HepG2 (cell line): ENCODE measurements around the gene DLEC1. TPM values are rescaled to one million over a fixed set of nuclear protein-coding genes. Genes with fewer than 3 reads are reported as not detected.

Experiments used
- FOXK2 ChIP-seq: fragments of 450-650 bp; IDR thresholded peaks from 2 replicates; pipeline ENCODE4 v1.6.1; 2016
- HINFP ChIP-seq: sonication (generic); formaldehyde crosslinking; IDR thresholded peaks from 2 replicates; pipeline ENCODE4 v1.4.0; 2020; ENCODE audit warnings: low read depth, mild to moderate bottlenecking, missing genetic modification reagents
- JUNB ChIP-seq: sonication (generic); formaldehyde crosslinking; IDR thresholded peaks from 2 replicates; pipeline ENCODE4 v1.8.0; 2022; ENCODE audit warnings: missing genetic modification reagents, mild to moderate bottlenecking, borderline replicate concordance
- KDM5B ChIP-seq: sonication (generic); formaldehyde crosslinking; IDR thresholded peaks from 2 replicates; pipeline ENCODE4 v1.4.0; 2020; ENCODE audit warnings: missing genetic modification reagents, mild to moderate bottlenecking, borderline replicate concordance
- NR2F2 ChIP-seq: IDR thresholded peaks from 2 replicates; pipeline ENCODE4 v1.6.1; 2012; ENCODE audit warnings: low read depth, inconsistent platforms, borderline replicate concordance
- SALL2 ChIP-seq: sonication (generic); formaldehyde crosslinking; IDR thresholded peaks from 2 replicates; pipeline ENCODE4 v1.8.1; 2023; ENCODE audit warnings: mild to moderate bottlenecking, missing genetic modification reagents, inconsistent platforms
- TARDBP ChIP-seq: sonication (generic); formaldehyde crosslinking; IDR thresholded peaks from 2 replicates; pipeline ENCODE4 v1.8.0; 2022; ENCODE audit warnings: mild to moderate bottlenecking, missing genetic modification reagents
- THYN1 ChIP-seq: sonication (generic); formaldehyde crosslinking; IDR thresholded peaks from 2 replicates; pipeline ENCODE4 v1.8.1; 2023; ENCODE audit warnings: low read depth, mild to moderate bottlenecking, moderate library complexity, missing genetic modification reagents, borderline replicate concordance
- XBP1 ChIP-seq: sonication (generic); formaldehyde crosslinking; IDR thresholded peaks from 2 replicates; pipeline ENCODE4 v1.5.0; 2020; ENCODE audit warnings: missing genetic modification reagents
- ZFY ChIP-seq: sonication (generic); formaldehyde crosslinking; IDR thresholded peaks from 2 replicates; pipeline ENCODE4 v1.4.0; 2020; ENCODE audit warnings: missing genetic modification reagents
- ZMYM3 ChIP-seq: sonication (generic); formaldehyde crosslinking; IDR thresholded peaks from 2 replicates; pipeline ENCODE4 v1.5.1; 2020; ENCODE audit warnings: mild to moderate bottlenecking, missing genetic modification reagents
- ZNF143 ChIP-seq: sonication (generic); formaldehyde crosslinking; IDR thresholded peaks from 2 replicates; pipeline ENCODE4 v1.4.0; 2020; ENCODE audit warnings: missing genetic modification reagents
- ZNF160 ChIP-seq: sonication (generic); formaldehyde crosslinking; IDR thresholded peaks from 2 replicates; pipeline ENCODE4 v1.8.0; 2022; ENCODE audit warnings: mild to moderate bottlenecking, inconsistent platforms, missing genetic modification reagents
- ZNF280B ChIP-seq: sonication (generic); formaldehyde crosslinking; IDR thresholded peaks from 2 replicates; pipeline ENCODE4 v1.5.0; 2020; ENCODE audit warnings: missing genetic modification reagents, mild to moderate bottlenecking, borderline replicate concordance
- ZNF362 ChIP-seq: sonication (generic); formaldehyde crosslinking; IDR thresholded peaks from 2 replicates; pipeline ENCODE4 v1.4.0; 2020; ENCODE audit warnings: missing genetic modification reagents, mild to moderate bottlenecking, borderline replicate concordance
- ZNF549 ChIP-seq: sonication (generic); formaldehyde crosslinking; IDR thresholded peaks from 2 replicates; pipeline ENCODE4 v1.5.0; 2020; ENCODE audit warnings: missing genetic modification reagents
- ZNF687 ChIP-seq: sonication (generic); formaldehyde crosslinking; IDR thresholded peaks from 2 replicates; pipeline ENCODE4 v1.5.1; 2020; ENCODE audit warnings: mild to moderate bottlenecking, missing genetic modification reagents, moderate library complexity
- ZNF761 ChIP-seq: sonication (generic); formaldehyde crosslinking; conservative IDR thresholded peaks from 2 replicates; pipeline ENCODE4 v1.4.0; 2020; ENCODE audit warnings: mild to moderate bottlenecking, missing genetic modification reagents
- ZNF816 ChIP-seq: sonication (generic); formaldehyde crosslinking; IDR thresholded peaks from 2 replicates; pipeline ENCODE4 v1.8.0; 2022; ENCODE audit warnings: missing genetic modification reagents, mild to moderate bottlenecking, borderline replicate concordance
- ZSCAN12 ChIP-seq: sonication (generic); formaldehyde crosslinking; IDR thresholded peaks from 2 replicates; pipeline ENCODE4 v1.9.0; 2021; ENCODE audit warnings: mild to moderate bottlenecking, missing genetic modification reagents
- polyA plus RNA-seq, 8 experiments: library from polyadenylated mRNA; depleted of rRNA in 3 of 8; stranded (reverse) in 7 of 8; unstranded in 1 of 8; fragments of >200 nt; fragmentation: Illumina TruSeq in 4 of 8; extraction: Trizol in 4 of 8; gene quantifications; 2 replicates each; pipeline versions ENCODE4 v1.2.1 to v1.2.3, GENCODE V29; 2011 to 2016; ENCODE audit warnings: low read depth in 4 of 8, missing spikeins in 1 of 8, mixed read lengths in 1 of 8; ENCODE audit not compliant: insufficient read depth in 1 of 8
- total RNA-seq, 5 experiments: library from RNA; depleted of rRNA; stranded (reverse); fragments of >200 nt; fragmentation: Illumina TruSeq; extraction: Trizol; gene quantifications; 2 replicates each; pipeline ENCODE4 v1.2.3, GENCODE V29; 2016; ENCODE audit warnings: low read depth in 1 of 5

DLEC1 gene
- total and polyA plus RNA-seq, 2 of the 13 experiments (the other 11 are each of a cell fraction or from before 2014, with no cell fraction given) = 0.09 TPM; not detected in 1

- TF ChIP-seq TARDBP (CRISPR knock-in tag) (peak; percentile 81; the same call in 1 of the 2 replicates), ZSCAN12 (no peak), ZMYM3 (CRISPR knock-in tag) (0 out of 2 replicates have a peak, but pooled peaks have one; percentile 5), JUNB (no peak), KDM5B (CRISPR knock-in tag) (no peak), ZFY (0 out of 2 replicates have a peak, but pooled peaks have one; percentile 49), ZNF687 (peak; percentile 28; the same call in 1 of the 2 replicates), ZNF816 (no peak), SALL2 (CRISPR knock-in tag) (peak; percentile 13; the same call in 1 of the 2 replicates), NR2F2 (peak; percentile 65; the same call in 1 of the 2 replicates), ZNF143 (CRISPR knock-in tag) (peak; percentile 34), ZNF160 (CRISPR knock-in tag) (no peak), ZNF549 (no peak), HINFP (no peak), ZNF362 (CRISPR knock-in tag) (no peak; the same call in 1 of the 2 replicates), FOXK2 (no peak), XBP1 (CRISPR knock-in tag) (no peak), THYN1 (no peak), ZNF280B (CRISPR knock-in tag) (no peak; the same call in 1 of the 2 replicates), ZNF761 (CRISPR knock-in tag) (no peak)
Measured at GRCh38 chr3:38005076-38006020, 33.7 kb upstream of the DLEC1 start (continued).
